PC-3 (cell line): ENCODE data around the gene POLR2L. TPM values are rescaled to one million over a fixed set of nuclear protein-coding genes. Genes with fewer than 3 reads are reported as not detected.

Experiments
- ATAC-seq: fragments of 200-7000 bp; cut with Tn5 transposase; 2 replicates; pipeline ENCODE4 v1.9.1; 2020; ENCODE audit warnings: mild to moderate bottlenecking, moderate library complexity
- BruUV-seq: library from RNA; stranded (reverse); fragments of 400-500 nt; replicated peaks from 2 replicates; lab custom pipeline; 2021; lab: Mats Ljungman, UMichigan
- CTCF ChIA-PET: fragments of 300-600 bp; sonication (Branson Sonifier 250); formaldehyde crosslinking; loops from one replicate; lab custom pipeline; 2022; ENCODE audit warnings: antibody characterized with exemption; lab: Charles Lee
- POLR2A ChIA-PET: fragments of 300-600 bp; sonication (Branson Sonifier 250); formaldehyde crosslinking; loops from one replicate; lab custom pipeline; 2022; ENCODE audit warnings: antibody characterized with exemption; ENCODE audit not compliant: unreplicated experiment; lab: Charles Lee
- DNase-seq: peaks from one replicate; pipeline ENCODE4 v3.0.0-alpha.2; 2015
- H2AFZ ChIP-seq: fragments of 300-600 bp; sonication (generic); 2 replicates; pipeline ENCODE4 v1.6.0; 2016; ENCODE audit warnings: antibody characterized with exemption, low read length
- H3F3A ChIP-seq: fragments of 300-600 bp; sonication (generic); one replicate; pipeline ENCODE4 v1.6.0; 2017; ENCODE audit warnings: antibody characterized with exemption, low read length, control low read depth, mild to moderate bottlenecking; ENCODE audit not compliant: unreplicated experiment
- H3K27ac ChIP-seq: fragments of 300-600 bp; sonication (generic); 2 replicates; pipeline ENCODE4 v1.5.1; 2016; ENCODE audit warnings: mild to moderate bottlenecking, low read length
- H3K27me3 ChIP-seq: fragments of 300-600 bp; sonication (generic); 2 replicates; pipeline ENCODE4 v1.6.1; 2016; ENCODE audit warnings: low read length, mixed read lengths
- H3K36me3 ChIP-seq: fragments of 300-600 bp; sonication (generic); 2 replicates; pipeline ENCODE4 v1.6.1; 2016; ENCODE audit warnings: low read depth, mixed run types, low read length, mixed read lengths
- H3K4me1 ChIP-seq: fragments of 300-600 bp; sonication (generic); 2 replicates; pipeline ENCODE4 v1.5.1; 2016; ENCODE audit warnings: low read length; ENCODE audit not compliant: insufficient read depth
- H3K4me2 ChIP-seq: fragments of 300-600 bp; sonication (generic); 2 replicates; pipeline ENCODE4 v1.6.0; 2016; ENCODE audit warnings: low read length
- H3K4me3 ChIP-seq: fragments of 300-600 bp; sonication (generic); 2 replicates; pipeline ENCODE4 v1.5.1; 2016; ENCODE audit warnings: mild to moderate bottlenecking, low read length, mixed read lengths
- H3K79me2 ChIP-seq: fragments of 300-600 bp; sonication (generic); 2 replicates; pipeline ENCODE4 v1.6.1; 2017; ENCODE audit warnings: low read length, mixed read lengths
- H3K9ac ChIP-seq: fragments of 300-600 bp; sonication (generic); 2 replicates; pipeline ENCODE4 v1.6.0; 2016; ENCODE audit warnings: mild to moderate bottlenecking, low read length
- H3K9me2 ChIP-seq: fragments of 300-600 bp; sonication (generic); replicated peaks from 2 replicates; pipeline ENCODE4 v1.6.1; 2016; ENCODE audit warnings: mixed run types, low read length, mixed read lengths
- H3K9me3 ChIP-seq: fragments of 300-600 bp; sonication (generic); 2 replicates; pipeline ENCODE4 v1.6.1; 2016; ENCODE audit warnings: low read length, mixed read lengths
- H4K20me1 ChIP-seq: fragments of 300-600 bp; sonication (generic); 2 replicates; pipeline ENCODE4 v1.6.1; 2016; ENCODE audit warnings: low read length, mixed read lengths
- CTCF ChIP-seq: fragments of 300-600 bp; sonication (generic); conservative IDR thresholded peaks from 2 replicates; pipeline ENCODE4 v1.5.1; 2017; ENCODE audit warnings: antibody characterized with exemption, low read depth, mild to moderate bottlenecking, low read length
- EZH2 ChIP-seq: fragments of 300-600 bp; sonication (generic); IDR thresholded peaks from one replicate; pipeline ENCODE4 v1.6.1; 2017; ENCODE audit warnings: antibody characterized with exemption, mild to moderate bottlenecking, low read length; ENCODE audit not compliant: unreplicated experiment
- EZH2phosphoT487 ChIP-seq: fragments of 300-600 bp; sonication (generic); IDR thresholded peaks from 2 replicates; pipeline ENCODE4 v1.6.1; 2018; ENCODE audit warnings: mild to moderate bottlenecking, antibody characterized with exemption, low read length, borderline replicate concordance
- intact Hi-C: fragments of 100-400 bp; cut with micrococcal nuclease; formaldehyde crosslinking; loops from 2 replicates; pipeline ENCODE4 v1.9.0; 2023
- total RNA-seq: library from RNA; depleted of rRNA; stranded (reverse); fragments of >200 nt; gene quantifications from 2 replicates; pipeline ENCODE4 v1.2.3, GENCODE V29; 2014

The POLR2L gene
- total RNA-seq, 1 experiment from 2014 or later: 1,148 TPM

GRCh38 chr11:830295-831117, 11.8 kb downstream of the POLR2L start:
- H3K9me2 ChIP-seq: no peaks in the 10 kb centered on the region
- no peaks in the 10 kb centered on the region for H4K20me1 ChIP-seq
- ATAC-seq: no peak
- BruUV-seq: no TSS peak
- ChIA-PET POLR2A (interaction anchor here (0.6 kb wide), 1 partner anchor 230 kb away, joined by 4 read pairs; no protein-coding TSS in a partner anchor), CTCF (no interaction called here)
- H3K9ac ChIP-seq: no peak overlapping the region
- no peaks in the 10 kb centered on the region for H3F3A ChIP-seq
- H3K36me3 ChIP-seq: no peaks in the 10 kb centered on the region
- no peak overlapping the region for H3K4me2 ChIP-seq
- no peak for DNase-seq
- H3K4me1 ChIP-seq: peaks cover 45% of the 10 kb centered on the region
- H3K79me2 ChIP-seq: peaks cover 33% of the 10 kb centered on the region
- intact Hi-C loops: no loop called here
- TF ChIP-seq EZH2phosphoT487 (no peak), EZH2 (no peak), CTCF (no peak)
- H3K27ac ChIP-seq: no peak overlapping the region
- no peaks in the 10 kb centered on the region for H3K27me3 ChIP-seq
- no peak overlapping the region for H2AFZ ChIP-seq
- no peak overlapping the region for H3K4me3 ChIP-seq
- H3K9me3 ChIP-seq: no peaks in the 10 kb centered on the region

DNA sequence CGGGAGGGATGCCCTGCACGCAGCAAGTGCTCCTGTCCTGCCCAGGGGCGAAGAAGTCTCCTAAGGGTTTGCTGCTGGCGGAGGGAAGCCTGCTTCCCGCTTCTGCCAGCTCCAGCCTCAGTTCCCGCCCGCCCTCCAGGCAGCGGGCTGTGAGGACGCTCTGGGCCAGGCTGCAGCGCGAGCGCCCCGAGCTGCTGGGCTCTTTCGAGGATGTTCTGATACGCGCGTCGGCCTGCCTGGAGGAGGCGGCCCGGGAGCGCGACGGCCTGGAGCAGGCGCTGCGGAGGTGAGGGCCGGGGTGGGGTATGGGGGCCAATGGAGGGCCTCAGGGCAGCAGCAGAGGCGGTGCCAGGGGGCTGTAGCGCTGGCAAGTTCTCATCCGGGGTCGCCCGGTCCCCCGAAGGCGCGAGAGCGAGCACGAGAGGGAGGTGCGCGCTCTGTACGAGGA, 12.5 kb downstream of the POLR2L start:
- Histone ChIP-seq H3K79me2 (peaks cover 29% of the 10 kb centered on the region), H3K4me2 (no peak overlapping the region), H3K36me3 (no peaks in the 10 kb centered on the region), H4K20me1 (no peaks in the 10 kb centered on the region), H3K4me3 (no peak overlapping the region), H3F3A (no peaks in the 10 kb centered on the region), H2AFZ (no peak overlapping the region), H3K9me3 (no peaks in the 10 kb centered on the region), H3K27me3 (no peaks in the 10 kb centered on the region), H3K4me1 (peaks cover 47% of the 10 kb centered on the region), H3K27ac (no peak overlapping the region), H3K9me2 (no peaks in the 10 kb centered on the region), H3K9ac (no peak overlapping the region)
- DNase-seq (no peak), ATAC-seq (no peak)
- POLR2A ChIA-PET: no interaction called here
- TF ChIP-seq EZH2phosphoT487: no peak
- TF ChIP-seq CTCF: no peak
- no peak for TF ChIP-seq EZH2
- intact Hi-C loops: no loop called here
- BruUV-seq: no TSS peak
- CTCF ChIA-PET: no interaction called here
